Cardiac fibroblast (primary cell): ENCODE results near the gene LRRC31.

Source experiments
- DNase-seq, 2 donors: peaks; one replicate each; pipeline versions ENCODE4 v3.0.0 to v3.0.0-alpha.2; 2010; ENCODE audit warnings: low read depth in 2 of 2
- H3K4me3 ChIP-seq, 2 donors: replicated peaks in 1 of 2; 1 replicate in 1 of 2; 2 replicates in 1 of 2; pipeline ENCODE4 v1.5.1; 2011; ENCODE audit warnings: low read depth in 2 of 2, low read length in 2 of 2, mild to moderate bottlenecking in 2 of 2, moderate library complexity in 1 of 2
- CTCF ChIP-seq: IDR thresholded peaks from one replicate; pipeline ENCODE4 v1.5.1; 2011; ENCODE audit warnings: low read depth, mild to moderate bottlenecking, low read length, inconsistent platforms

The LRRC31 gene

GRCh38 chr3:169848741-169849140 is 21.0 kb downstream of the LRRC31 start:
- no peak for TF ChIP-seq CTCF
- DNase-seq, result no peak
- no peak overlapping the region for H3K4me3 ChIP-seq

- TF ChIP-seq CTCF, result no peak
- no peak for DNase-seq
- no peak overlapping the region for H3K4me3 ChIP-seq
These were observed 21.8 kb downstream of the LRRC31 start for GRCh38 chr3:169847896-169848295.

- TF ChIP-seq CTCF, result no peak
- peak; percentile 24 to 87 for DNase-seq
These were observed 23.1 kb downstream of the LRRC31 start for GRCh38 chr3:169846458-169847193.

GRCh38 chr3:169842960-169843359 is 26.8 kb downstream of the LRRC31 start:
- DNase-seq, result no peak
- TF ChIP-seq CTCF, result no peak
- no peak overlapping the region for H3K4me3 ChIP-seq

More at GRCh38 chr3:169846458-169847193, 23.1 kb downstream of the LRRC31 start:
- H3K4me3 ChIP-seq, result no peak overlapping the region

- TF ChIP-seq CTCF, result no peak
- H3K4me3 ChIP-seq, result no peak overlapping the region
- peak; percentile 5 to 54 for DNase-seq
These were observed 28.6 kb downstream of the LRRC31 start for GRCh38 chr3:169841171-169841570.

- no peak for TF ChIP-seq CTCF
- H3K4me3 ChIP-seq, result no peak overlapping the region
These were observed 31.2 kb downstream of the LRRC31 start for GRCh38 chr3:169838511-169839030.

More at GRCh38 chr3:169838511-169839030, 31.2 kb downstream of the LRRC31 start:
- DNase-seq, result no peak
